NCI-H1436 (cell line): Measurements from ENCODE around the gene DPP3.
"Not testable (repeated sequence)": the region's sequence is repeated elsewhere in the genome, so short reads cannot be mapped to it uniquely, and the experiment has no call there.

Experiments
- DNase-seq: peaks from one replicate; lab custom pipeline; 2025; lab: John Stamatoyannopoulos, UW

Gene DPP3

GRCh38 chr11:66530927-66531709, 50.9 kb downstream of the DPP3 start:
- no peak for DNase-seq

DNA sequence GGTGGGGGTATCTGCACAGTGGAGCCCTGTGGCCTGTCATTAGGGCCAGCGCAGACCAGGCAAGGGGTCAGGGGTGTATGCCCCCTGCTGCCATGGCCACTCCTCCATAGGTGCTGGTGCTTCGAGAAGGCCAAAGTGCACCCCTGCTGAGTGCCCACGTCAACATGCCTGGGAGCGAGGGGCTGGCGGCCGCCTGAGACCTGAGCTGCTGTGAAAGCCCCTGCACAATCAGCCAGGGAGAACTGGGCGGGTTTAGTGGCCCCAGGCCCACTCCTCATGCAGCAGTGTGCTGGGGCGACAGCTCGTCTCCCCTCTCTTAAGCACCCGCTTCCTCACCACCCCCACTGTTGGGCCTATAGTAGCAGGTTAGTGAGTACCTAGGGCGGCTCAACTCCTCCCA, 51.6 kb downstream of the DPP3 start:
- DNase-seq = no peak

DNA sequence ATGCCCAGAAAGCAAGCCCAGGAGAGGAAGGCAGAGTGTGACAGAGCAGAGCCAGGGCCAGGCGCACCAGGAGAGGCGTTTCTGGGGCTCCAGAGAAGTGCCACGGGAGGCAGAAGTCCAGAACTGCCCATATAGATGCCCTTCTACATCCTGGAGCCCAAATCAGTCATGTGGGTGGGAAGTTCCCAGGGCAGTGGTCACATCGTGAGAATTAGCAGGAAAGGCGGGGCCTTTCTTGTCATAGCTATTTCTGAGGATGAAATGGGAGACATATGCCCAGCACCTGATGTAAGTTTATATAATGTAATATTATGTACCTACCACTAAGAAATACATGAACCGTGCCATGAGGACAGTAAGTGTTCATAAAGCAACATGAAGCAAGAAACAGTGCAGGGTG, 52.5 kb downstream of the DPP3 start:
- DNase-seq = no peak

DNA sequence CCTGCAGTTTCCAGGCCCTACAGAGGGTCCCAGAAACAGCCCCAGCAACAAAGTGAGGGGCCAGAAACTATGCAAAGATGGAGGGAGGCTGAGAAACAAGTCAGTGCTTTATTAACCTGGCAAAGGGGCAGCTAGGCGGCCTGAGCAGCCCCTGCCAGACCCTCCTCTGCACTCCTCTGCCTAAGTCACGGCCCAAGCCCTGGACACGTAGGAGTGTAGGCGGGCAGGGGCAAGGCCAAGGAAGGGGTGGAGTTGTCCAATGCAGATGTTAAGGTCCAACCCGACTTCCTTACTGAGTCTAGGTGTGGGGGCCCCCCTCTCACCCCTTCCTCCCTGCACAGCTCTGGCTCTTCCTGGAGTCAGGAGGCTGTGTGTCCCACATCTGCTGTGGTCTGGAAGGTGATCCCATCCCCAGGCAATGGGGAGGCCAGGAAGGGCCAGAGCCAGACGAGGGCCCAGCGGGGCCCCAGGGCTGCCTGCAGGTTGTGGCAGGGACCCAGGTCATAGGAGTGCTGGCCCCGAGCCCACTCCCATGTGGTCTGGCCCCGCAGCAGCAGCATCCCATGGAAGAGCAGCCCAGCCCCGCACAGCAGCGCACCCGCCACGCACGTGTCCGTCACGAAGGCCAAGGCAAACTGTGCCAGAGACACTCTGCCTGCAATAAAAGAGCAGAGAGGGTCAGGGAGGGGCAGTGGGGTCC, 59.1 kb downstream of the DPP3 start:
- no peak for DNase-seq

GRCh38 chr11:66539870-66540213, 59.6 kb downstream of the DPP3 start:
- no peak for DNase-seq

DNA sequence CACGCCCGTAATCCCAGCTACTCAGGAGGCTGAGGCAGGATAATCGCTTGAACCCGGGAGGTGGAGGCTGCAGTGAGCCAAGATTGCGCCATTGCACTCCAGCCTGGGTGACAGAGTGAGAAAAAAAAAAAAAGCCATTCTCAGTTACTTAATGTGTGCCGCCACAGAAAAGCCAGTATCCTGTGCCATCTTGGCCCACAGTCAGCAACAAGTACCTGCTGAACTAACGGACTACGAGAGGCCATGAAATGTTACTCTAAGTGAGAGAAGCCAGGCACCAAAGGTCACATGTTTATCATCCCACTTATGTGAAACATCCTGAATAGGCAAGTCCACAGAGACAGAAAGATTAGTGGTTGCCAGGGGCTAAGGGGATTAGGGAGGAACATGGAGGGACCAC, 60.4 kb downstream of the DPP3 start:
- not testable (repeated sequence) for DNase-seq

DNA sequence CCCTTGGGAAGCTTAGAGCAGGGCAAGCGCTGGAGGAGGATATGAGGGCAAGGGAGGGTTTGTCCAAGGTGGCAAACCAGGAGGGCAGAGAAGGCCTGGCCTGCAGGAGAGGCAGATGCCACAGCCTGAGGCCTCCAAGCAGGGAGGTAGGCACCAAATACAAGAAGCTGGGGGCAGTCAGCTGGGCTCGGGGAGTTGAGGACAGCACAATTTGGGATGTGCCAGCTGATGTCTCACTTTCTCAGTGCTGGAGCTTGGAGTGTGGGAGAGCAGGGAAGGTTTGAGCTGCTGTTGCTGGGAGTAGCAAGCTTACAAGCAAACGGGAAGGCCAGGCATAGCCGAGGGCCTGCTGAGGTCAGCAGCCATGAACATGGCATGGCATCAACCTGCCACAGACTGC, 61.7 kb downstream of the DPP3 start:
- DNase-seq = no peak

DNA sequence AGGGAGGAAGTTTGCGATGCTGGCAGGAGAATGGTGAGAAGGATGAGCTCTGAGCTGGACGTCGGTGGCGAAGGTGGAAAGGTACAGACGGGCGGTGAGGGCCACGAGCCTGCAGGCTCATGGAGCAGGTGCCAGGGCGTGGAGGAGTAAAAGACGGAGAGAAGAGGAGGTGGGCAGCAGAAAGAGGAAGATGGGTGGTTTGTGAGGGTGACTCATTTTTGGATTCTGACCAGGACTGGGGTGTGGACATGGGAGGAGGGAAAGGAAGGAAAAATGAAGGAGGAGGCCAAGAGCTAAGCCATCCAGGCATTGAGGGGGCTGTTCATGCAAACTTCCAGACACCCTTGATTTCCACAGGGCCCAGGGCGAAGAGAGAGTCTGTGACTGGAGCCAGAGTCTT, 62.1 kb downstream of the DPP3 start:
- no peak for DNase-seq

GRCh38 chr11:66543263-66544107, 63.3 kb downstream of the DPP3 start:
- no peak for DNase-seq

DNA sequence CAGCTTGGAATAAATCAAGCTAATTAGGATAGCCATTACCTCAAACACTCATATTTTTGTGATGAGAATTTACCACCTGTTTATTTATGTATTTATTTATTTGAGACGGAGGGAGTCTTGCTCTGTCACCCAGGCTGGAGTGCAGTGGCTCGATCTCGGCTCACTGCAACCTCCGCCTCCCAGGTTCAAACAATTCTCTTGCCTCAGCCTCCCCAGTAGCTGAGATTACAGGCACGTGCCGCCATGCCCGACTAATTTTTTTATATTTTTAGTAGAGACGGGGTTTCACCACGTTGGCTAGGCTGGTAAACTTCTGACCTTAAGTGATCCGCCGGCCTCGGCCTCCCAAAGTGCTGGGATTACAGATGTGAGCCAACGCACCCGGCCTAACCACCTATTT, 64.7 kb downstream of the DPP3 start:
- not testable (repeated sequence) for DNase-seq

- peak; percentile 88 for DNase-seq
Measured at GRCh38 chr11:66545701-66546367, 65.6 kb downstream of the DPP3 start, which contains the start of gene ZDHHC24. ZDHHC24 (minus strand) TSS chr11:66546048; CDS start chr11:66546003, 45 bp downstream.

DNA sequence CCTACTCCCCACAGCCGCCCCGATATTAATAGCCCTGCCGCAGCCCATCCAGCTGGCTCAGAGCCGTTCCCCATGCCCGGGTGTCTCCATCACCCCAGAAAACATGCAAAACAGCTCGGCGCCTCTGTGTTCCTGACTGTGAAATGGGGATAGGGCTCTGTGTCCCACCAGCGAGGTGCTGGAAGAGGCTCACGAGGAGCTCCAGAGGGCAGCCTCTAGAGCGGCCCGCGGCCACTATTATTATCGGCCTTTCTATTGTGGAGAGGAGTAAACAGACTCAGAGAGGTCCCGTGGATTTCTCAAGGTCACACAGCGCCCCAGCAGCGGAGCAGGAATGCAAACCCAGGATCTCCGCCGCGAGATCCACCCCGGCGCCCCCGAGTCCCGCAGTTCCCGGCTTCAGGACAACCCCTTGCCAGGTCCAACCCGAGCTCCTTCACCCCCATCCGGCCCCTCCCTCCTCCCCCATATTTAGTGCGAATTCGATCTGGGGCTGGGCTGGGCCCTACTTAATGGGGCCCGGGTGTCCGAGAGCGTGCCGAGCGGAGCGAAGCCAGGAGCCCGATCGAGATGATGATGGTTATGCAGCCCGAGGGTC, 66.2 kb downstream of the DPP3 start, which contains the start of gene ACTN3:
TSS of gene ACTN3 (plus strand) at position 536 of the 598 bp plus-strand sequence. CDS start at position 571, 35 bp downstream.
- DNase-seq = no peak

- peak; percentile 11 for DNase-seq
Measured at GRCh38 chr11:66546966-66547661, 66.9 kb downstream of the DPP3 start.

DNA sequence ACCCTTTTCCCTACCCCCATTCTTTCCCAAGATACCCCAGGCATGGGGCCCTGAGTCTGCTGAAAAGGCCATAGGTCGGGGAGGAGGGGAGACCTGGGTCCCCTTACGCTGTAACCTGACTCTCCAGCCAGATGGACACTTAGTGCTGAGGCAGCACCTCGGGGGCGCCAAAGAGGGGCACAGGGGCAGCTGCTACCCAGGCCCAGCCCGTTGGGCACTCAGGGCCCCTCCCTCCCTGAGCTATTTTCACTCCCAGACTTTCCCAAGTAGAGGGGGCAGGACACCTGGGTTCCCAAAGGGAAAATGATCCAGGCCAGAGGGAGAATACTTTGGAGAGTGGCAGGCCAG, 67.4 kb downstream of the DPP3 start:
- no peak for DNase-seq

GRCh38 chr11:66548041-66548440, 67.8 kb downstream of the DPP3 start:
- no peak for DNase-seq

DNA sequence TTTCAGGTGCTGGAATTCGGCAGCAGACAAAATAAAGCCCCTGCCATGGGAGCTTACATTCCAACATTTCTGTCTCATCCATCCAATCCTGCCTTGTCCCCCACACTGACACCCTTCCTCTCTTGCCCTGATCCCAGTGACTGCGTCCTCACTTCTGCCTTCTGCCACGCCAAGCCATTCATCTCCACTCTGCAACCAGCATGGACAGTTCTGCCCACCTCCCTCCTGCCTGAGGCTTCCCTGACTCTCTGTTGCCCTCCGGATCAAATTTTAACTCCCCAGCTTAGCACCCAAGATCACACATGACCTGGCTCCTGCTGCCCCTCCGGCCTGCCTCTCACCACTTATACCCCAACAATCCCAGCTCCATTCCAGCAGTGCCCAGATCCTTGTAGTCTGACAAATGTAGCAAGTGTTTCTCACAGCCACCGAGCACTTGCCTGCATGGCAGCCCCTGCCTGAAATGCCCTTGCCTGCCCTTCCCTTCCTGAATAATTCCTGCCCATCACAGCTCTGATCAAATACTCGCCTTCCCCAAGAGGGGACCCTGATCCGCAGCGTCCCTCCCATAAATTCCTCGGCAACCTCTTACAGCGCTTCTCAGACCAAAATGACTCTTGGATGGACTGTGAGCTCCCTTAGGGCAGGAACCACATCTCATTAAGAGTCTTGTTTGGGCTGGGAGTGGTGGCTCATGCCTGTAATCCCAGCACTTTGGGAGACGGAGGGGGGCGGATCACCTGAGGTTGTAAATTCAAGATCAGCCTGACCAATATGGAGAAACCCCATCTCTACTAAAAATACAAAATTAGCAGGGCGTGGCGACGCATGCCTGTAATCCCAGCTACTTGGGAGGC, 68.8 kb downstream of the DPP3 start:
- no peak for DNase-seq

- DNase-seq = no peak
Measured at GRCh38 chr11:66549696-66550095, 69.5 kb downstream of the DPP3 start.

DNA sequence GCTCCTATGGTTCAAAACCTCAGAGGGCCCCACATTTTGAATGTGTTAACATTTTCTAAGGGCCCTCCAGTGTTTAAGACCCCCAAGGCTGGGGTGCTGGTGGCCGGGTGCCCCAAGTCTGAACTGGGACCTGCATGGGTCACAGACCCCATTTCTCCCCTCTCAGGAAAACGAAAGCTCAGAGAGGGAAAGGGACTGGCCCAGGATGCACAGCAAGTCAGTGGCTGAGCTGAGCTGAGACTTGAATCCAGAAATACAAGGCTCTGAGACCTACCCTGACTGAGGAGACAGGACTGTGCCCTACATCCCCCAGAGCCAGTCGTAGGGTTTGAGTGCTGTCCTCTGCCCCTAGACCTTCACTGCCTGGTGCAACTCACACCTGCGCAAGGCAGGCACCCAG, 70.7 kb downstream of the DPP3 start:
- DNase-seq = no peak

GRCh38 chr11:66554602-66555001, 74.4 kb downstream of the DPP3 start:
- DNase-seq = no peak

- DNase-seq = no peak
Measured at GRCh38 chr11:66555416-66555815, 75.2 kb downstream of the DPP3 start.
